Measurements from ENCODE around the gene MTMR11. TPM values are rescaled to one million over a fixed set of nuclear protein-coding genes. Genes with fewer than 3 reads are reported as not detected.

MTMR11 gene
- total and polyA plus RNA-seq, 2 of the 13 experiments (the other 11 are each of a cell fraction or from before 2014, with no cell fraction given), result 0.49 to 2.8 TPM

- no peak for ATAC-seq
- in situ Hi-C loops (cut with HindIII; ENCODE audit: extremely low pct_ligation_motif_present, low pct_unique_long_range_greater_than_20kb) (no loop called here), intact Hi-C loops (cut with micrococcal nuclease; ENCODE audit: unreplicated experiment) (no loop called here)
- BruUV-seq (replicated peaks), result no TSS peak
- no peak for TF ChIP-seq GTF2F1 (IDR thresholded peaks at IDR 0.05; ENCODE audit: low read length)
- TF ChIP-seq ZNF687 (CRISPR knock-in tag; IDR thresholded peaks at IDR 0.05), result no peak
- TF ChIP-seq ZNF33A (CRISPR knock-in tag; IDR thresholded peaks at IDR 0.05; ENCODE audit: borderline replicate concordance), result no peak
- TF ChIP-seq ZNF879 (CRISPR knock-in tag; IDR thresholded peaks at IDR 0.05), result no peak
- no peak for TF ChIP-seq HNRNPL (IDR thresholded peaks at IDR 0.05; ENCODE audit: low read depth, low read length)
- TF ChIP-seq ZBTB39 (CRISPR knock-in tag; IDR thresholded peaks at IDR 0.05), result no peak
- TF ChIP-seq ZNF564 (CRISPR knock-in tag; IDR thresholded peaks at IDR 0.05), result no peak
- TF ChIP-seq ZNF576 (CRISPR knock-in tag; IDR thresholded peaks at IDR 0.05), result no peak
- TF ChIP-seq TARDBP (CRISPR knock-in tag; IDR thresholded peaks at IDR 0.05), result no peak
- DNase-seq (ENCODE audit: low spot score), result no peak
- H3K9me3 ChIP-seq (ENCODE audit: low read length), result no peaks in the 10 kb centered on the region
- peaks cover 28% of the 10 kb centered on the region for H3K4me1 ChIP-seq (ENCODE audit: insufficient read depth, low read length)
- FAIRE-seq, result no peak
- ChIA-PET POLR2A (interaction anchor here (1.5 kb wide), 1 partner anchor 30 kb away, joined by 7 read pairs; a partner anchor contains a TSS), CTCF (ENCODE audit: low intra/inter-chr PET ratio, low total read pairs) (no interaction called here)
- no peaks in the 10 kb centered on the region for H4K20me1 ChIP-seq (ENCODE audit: insufficient read depth, low read length)
- H3K27me3 ChIP-seq (ENCODE audit: control insufficient read depth in 1 of 2, insufficient read depth in 2 of 2, low read length in 2 of 2), result 0 out of 5 replicates have a peak, but pooled peaks cover 0 to 3% of the 10 kb centered on the region in 2 experiments
- no peaks in the 10 kb centered on the region for H3K79me2 ChIP-seq (ENCODE audit: insufficient read depth, low read length)
- H2AFZ ChIP-seq (ENCODE audit: low read length), result no peak overlapping the region
- H3K9ac ChIP-seq (ENCODE audit: insufficient read depth, low read depth, low read length), result no peak overlapping the region
- peak overlapping the region in 1 of 3 experiments; percentile 28; a peak in 1 of 6 replicates for H3K4me3 ChIP-seq (replicated peaks in 1 of 3; ENCODE audit: insufficient read depth in 1 of 3, low read depth in 2 of 3, low read length in 3 of 3)
- WGBS (ENCODE audit: low lambda C conversion rate), result 56% methylated on average over 9 of the region's 9 CpGs
- H3K36me3 ChIP-seq (replicated peaks in 1 of 2; ENCODE audit: control insufficient read depth in 1 of 2, insufficient read depth in 2 of 2, low read length in 2 of 2), result no peaks in the 10 kb centered on the region
- H3K27ac ChIP-seq (ENCODE audit: extremely low read length, insufficient read depth, low read length), result no peak overlapping the region
- H3K4me2 ChIP-seq (ENCODE audit: low read depth, low read length), result peak overlapping the region; percentile 86; the same call in 1 of the 2 replicates
These were observed 20.3 kb downstream of the MTMR11 start for GRCh38 chr1:149916193-149916897.
